HepG2 (cell line): ENCODE data around the gene ATP6V0E1. TPM values are rescaled to one million over a fixed set of nuclear protein-coding genes. Genes with fewer than 3 reads are reported as not detected.

Experiments
- CCAR2 ChIP-seq: fragments of 200-400 bp; formaldehyde crosslinking; optimal IDR thresholded peaks from 2 replicates; pipeline ENCODE3; 2018; ENCODE audit warnings: low read depth, mild to moderate bottlenecking, low read length, moderate library complexity
- CCDC6 ChIP-seq: sonication (generic); formaldehyde crosslinking; IDR thresholded peaks from 2 replicates; pipeline ENCODE4 v1.8.1; 2022; ENCODE audit warnings: mild to moderate bottlenecking, missing genetic modification reagents, moderate library complexity
- EHMT2 ChIP-seq: fragments of 200-600 bp; sonication (generic); IDR thresholded peaks from 2 replicates; pipeline ENCODE4 v1.7.0; 2017; ENCODE audit warnings: antibody characterized with exemption, low read depth, low read length, borderline replicate concordance
- ESRRA ChIP-seq: sonication (generic); formaldehyde crosslinking; IDR thresholded peaks from 2 replicates; pipeline ENCODE4 v1.5.1; 2020; ENCODE audit warnings: mild to moderate bottlenecking, low read depth, missing genetic modification reagents
- GLI4 ChIP-seq: sonication (generic); formaldehyde crosslinking; IDR thresholded peaks from 2 replicates; pipeline ENCODE4 v1.5.1; 2020; ENCODE audit warnings: missing genetic modification reagents, mild to moderate bottlenecking, moderate library complexity, borderline replicate concordance
- HNRNPLL ChIP-seq: fragments of 200-400 bp; formaldehyde crosslinking; IDR thresholded peaks from 2 replicates; pipeline ENCODE4 v1.6.1; 2017; ENCODE audit warnings: mild to moderate bottlenecking, low read depth, low read length; ENCODE audit not compliant: poor library complexity, severe bottlenecking
- IRF1 ChIP-seq: sonication (generic); formaldehyde crosslinking; IDR thresholded peaks from 2 replicates; pipeline ENCODE4 v1.4.0; 2020; ENCODE audit warnings: low read depth, mild to moderate bottlenecking, missing genetic modification reagents
- ISL2 ChIP-seq: sonication (generic); formaldehyde crosslinking; IDR thresholded peaks from 2 replicates; pipeline ENCODE4 v1.5.0; 2020; ENCODE audit warnings: missing genetic modification reagents
- KDM2A ChIP-seq: sonication (generic); formaldehyde crosslinking; IDR thresholded peaks from 2 replicates; pipeline ENCODE4 v1.4.0; 2020; ENCODE audit warnings: low read depth, missing genetic modification reagents, borderline replicate concordance
- KLF6 ChIP-seq: IDR thresholded peaks from 2 replicates; pipeline ENCODE4 v1.8.0; 2016; ENCODE audit warnings: missing biosample characterization, missing genetic modification reagents
- MAF1 ChIP-seq: sonication (generic); formaldehyde crosslinking; IDR thresholded peaks from 2 replicates; pipeline ENCODE4 v1.5.0; 2020; ENCODE audit warnings: missing genetic modification reagents, borderline replicate concordance
- SPEN ChIP-seq: sonication (generic); formaldehyde crosslinking; IDR thresholded peaks from 2 replicates; pipeline ENCODE4 v1.5.1; 2020; ENCODE audit warnings: low read depth, mild to moderate bottlenecking, missing genetic modification reagents
- SRSF4 ChIP-seq: fragments of 200-400 bp; formaldehyde crosslinking; IDR thresholded peaks from one replicate; pipeline ENCODE4 v1.6.1; 2018; ENCODE audit warnings: mild to moderate bottlenecking, low read depth, low read length, moderate library complexity; ENCODE audit not compliant: poor library complexity, severe bottlenecking
- TCF7L2 ChIP-seq: IDR thresholded peaks from 2 replicates; pipeline ENCODE4 v1.6.1; 2011; ENCODE audit warnings: mild to moderate bottlenecking, low read depth, low read length, moderate library complexity
- USF2 ChIP-seq, 2 experiments: sonication (generic) in 1 of 2; formaldehyde crosslinking in 1 of 2; IDR thresholded peaks; 2 replicates each; pipeline versions ENCODE4 v1.5.1 to v1.6.1; 2011 to 2020; ENCODE audit warnings: borderline replicate concordance in 1 of 2, low read depth in 1 of 2, low read length in 1 of 2, mild to moderate bottlenecking in 1 of 2, missing genetic modification reagents in 1 of 2, moderate library complexity in 1 of 2
- ZBTB46 ChIP-seq: sonication (generic); formaldehyde crosslinking; IDR thresholded peaks from 2 replicates; pipeline ENCODE4 v1.4.0; 2020; ENCODE audit warnings: mild to moderate bottlenecking, missing genetic modification reagents, borderline replicate concordance
- ZC3H13 ChIP-seq: sonication (generic); formaldehyde crosslinking; IDR thresholded peaks from 2 replicates; pipeline ENCODE4 v1.8.1; 2023; ENCODE audit warnings: mild to moderate bottlenecking, missing genetic modification reagents, moderate library complexity
- ZNF160 ChIP-seq: sonication (generic); formaldehyde crosslinking; IDR thresholded peaks from 2 replicates; pipeline ENCODE4 v1.8.0; 2022; ENCODE audit warnings: mild to moderate bottlenecking, inconsistent platforms, missing genetic modification reagents
- ZNF3 ChIP-seq: IDR thresholded peaks from 2 replicates; pipeline ENCODE4 v1.7.0; 2017; ENCODE audit warnings: inconsistent platforms
- ZNF317 ChIP-seq: sonication (generic); formaldehyde crosslinking; IDR thresholded peaks from 2 replicates; pipeline ENCODE4 v1.5.0; 2020; ENCODE audit warnings: mild to moderate bottlenecking, missing genetic modification reagents
- ZNF451 ChIP-seq: sonication (generic); formaldehyde crosslinking; IDR thresholded peaks from 2 replicates; pipeline ENCODE4 v1.5.0; 2020; ENCODE audit warnings: mild to moderate bottlenecking, missing genetic modification reagents
- ZNF577 ChIP-seq: sonication (generic); formaldehyde crosslinking; IDR thresholded peaks from 2 replicates; pipeline ENCODE4 v1.4.0; 2020; ENCODE audit warnings: mild to moderate bottlenecking, low read depth, missing genetic modification reagents, borderline replicate concordance
- ZNF615 ChIP-seq: sonication (generic); formaldehyde crosslinking; IDR thresholded peaks from 2 replicates; pipeline ENCODE4 v1.5.0; 2020; ENCODE audit warnings: mild to moderate bottlenecking, missing genetic modification reagents, borderline replicate concordance
- ZNF761 ChIP-seq: sonication (generic); formaldehyde crosslinking; conservative IDR thresholded peaks from 2 replicates; pipeline ENCODE4 v1.4.0; 2020; ENCODE audit warnings: mild to moderate bottlenecking, missing genetic modification reagents
- ZNF83 ChIP-seq: sonication (generic); formaldehyde crosslinking; IDR thresholded peaks from 2 replicates; pipeline ENCODE4 v1.4.0; 2020; ENCODE audit warnings: missing genetic modification reagents, mild to moderate bottlenecking, borderline replicate concordance
- polyA plus RNA-seq, 8 experiments: library from polyadenylated mRNA; depleted of rRNA in 3 of 8; stranded (reverse) in 7 of 8; unstranded in 1 of 8; fragments of >200 nt; fragmentation: Illumina TruSeq in 4 of 8; extraction: Trizol in 4 of 8; gene quantifications; 2 replicates each; pipeline versions ENCODE4 v1.2.1 to v1.2.3, GENCODE V29; 2011 to 2016; ENCODE audit warnings: low read depth in 4 of 8, missing spikeins in 1 of 8, mixed read lengths in 1 of 8; ENCODE audit not compliant: insufficient read depth in 1 of 8
- total RNA-seq, 5 experiments: library from RNA; depleted of rRNA; stranded (reverse); fragments of >200 nt; fragmentation: Illumina TruSeq; extraction: Trizol; gene quantifications; 2 replicates each; pipeline ENCODE4 v1.2.3, GENCODE V29; 2016; ENCODE audit warnings: low read depth in 1 of 5

The ATP6V0E1 gene
- total and polyA plus RNA-seq, 2 of the 13 experiments (the other 11 are each of a cell fraction or from before 2014, with no cell fraction given), result 143 to 215 TPM

GRCh38 chr5:173057062-173057924, 73.7 kb downstream of the ATP6V0E1 start (continued):
- TF ChIP-seq ZNF615 (CRISPR knock-in tag), result no peak
- TF ChIP-seq GLI4 (CRISPR knock-in tag), result no peak
- 0 out of 2 replicates have a peak, but pooled peaks have one; percentile 20 for TF ChIP-seq ZNF317 (CRISPR knock-in tag)
- TF ChIP-seq MAF1 (CRISPR knock-in tag), result no peak
- no peak for TF ChIP-seq ZNF761 (CRISPR knock-in tag)
- no peak for TF ChIP-seq ZBTB46 (CRISPR knock-in tag)
- no peak for TF ChIP-seq KLF6 (CRISPR knock-in tag)
- TF ChIP-seq SRSF4, result no peak
- no peak for TF ChIP-seq TCF7L2
- no peak for TF ChIP-seq IRF1 (CRISPR knock-in tag)
- peak; percentile 27; the same call in 1 of the 2 replicates for TF ChIP-seq ISL2 (CRISPR knock-in tag)
- TF ChIP-seq SPEN (CRISPR knock-in tag), result peak; percentile 63; the same call in 1 of the 2 replicates
- TF ChIP-seq KDM2A (CRISPR knock-in tag), result peak; percentile 88; the same call in 1 of the 2 replicates
- no peak for TF ChIP-seq ZC3H13 (CRISPR knock-in tag)
- TF ChIP-seq EHMT2, result no peak
- no peak for TF ChIP-seq ZNF577 (CRISPR knock-in tag)
- TF ChIP-seq USF2 (IDR thresholded peaks at IDR 0.05; ENCODE audit: low read depth, low read length), result no peak
- TF ChIP-seq USF2 (CRISPR knock-in tag; IDR thresholded peaks at IDR 0.05; ENCODE audit: borderline replicate concordance), result peak; percentile 44
- no peak for TF ChIP-seq CCDC6 (CRISPR knock-in tag)
- TF ChIP-seq HNRNPLL, result peak; percentile 45
- TF ChIP-seq ZNF160 (CRISPR knock-in tag), result no peak
- no peak for TF ChIP-seq CCAR2
- TF ChIP-seq ZNF451 (CRISPR knock-in tag), result no peak
- TF ChIP-seq ESRRA (CRISPR knock-in tag), result 0 out of 2 replicates have a peak, but pooled peaks have one; percentile 20
- TF ChIP-seq ZNF83 (CRISPR knock-in tag), result no peak
- no peak for TF ChIP-seq ZNF3 (CRISPR knock-in tag)
